ENCODE measurements around the gene INPP5K.

Gene INPP5K

GRCh38 chr17:1504866-1505265, 11.5 kb downstream of the INPP5K start:
- no peak for DNase-seq

- DNase-seq = no peak
Measured at GRCh38 chr17:1503699-1504098, 12.7 kb downstream of the INPP5K start.

GRCh38 chr17:1498869-1499268, 17.5 kb downstream of the INPP5K start:
- no peak for DNase-seq

- no peak for DNase-seq
Measured at GRCh38 chr17:1498233-1498632, 18.2 kb downstream of the INPP5K start.

- DNase-seq = no peak
Measured at GRCh38 chr17:1497831-1498230, 18.6 kb downstream of the INPP5K start.

- DNase-seq = no peak
Measured at GRCh38 chr17:1496869-1497268, 19.5 kb downstream of the INPP5K start.

GRCh38 chr17:1495265-1495989, 21.0 kb downstream of the INPP5K start:
- DNase-seq = no peak

GRCh38 chr17:1494736-1495253, 21.6 kb downstream of the INPP5K start:
- no peak for DNase-seq

GRCh38 chr17:1494203-1494602, 22.2 kb downstream of the INPP5K start:
- DNase-seq = no peak

GRCh38 chr17:1493291-1493980, 23.0 kb downstream of the INPP5K start:
- DNase-seq = no peak

GRCh38 chr17:1492249-1493206, 23.9 kb downstream of the INPP5K start, which contains the start of gene MYO1C:
Gene MYO1C (minus strand): TSS chr17:1492686. CDS start chr17:1492487, 199 bp downstream.
- DNase-seq = no peak

GRCh38 chr17:1491443-1492248, 24.8 kb downstream of the INPP5K start:
- DNase-seq = no peak

- DNase-seq = peak; percentile 33
Measured at GRCh38 chr17:1490643-1491442, 25.6 kb downstream of the INPP5K start.

GRCh38 chr17:1488826-1489270, 27.6 kb downstream of the INPP5K start:
- no peak for DNase-seq

- DNase-seq = no peak
Measured at GRCh38 chr17:1487939-1488825, 28.2 kb downstream of the INPP5K start.

- DNase-seq = peak; percentile 29
Measured at GRCh38 chr17:1486802-1487695, 29.4 kb downstream of the INPP5K start.

GRCh38 chr17:1485423-1486376, 30.7 kb downstream of the INPP5K start:
- DNase-seq = no peak

All from DMS79 treated with DMSO at 0.1 percent for 48 hours (cell line).